Measurements from ENCODE around the gene RRAS2. TPM values are rescaled to one million over a fixed set of nuclear protein-coding genes. Genes with fewer than 3 reads are reported as not detected.
"Not testable (repeated sequence)": the region's sequence is repeated elsewhere in the genome, so short reads cannot be mapped to it uniquely, and the experiment has no call there.

Gene RRAS2
- polyA plus RNA-seq, 1 of the 3 experiments (the other 2 are of a cell fraction), result 53.3 TPM

GRCh38 chr11:14288189-14288935, 70.6 kb downstream of the RRAS2 start:
- 85% methylated on average over 2 of the region's 2 CpGs for WGBS (ENCODE audit: low lambda C conversion rate)
- no peaks in the 10 kb centered on the region for H3K9me2 ChIP-seq
- no peaks in the 10 kb centered on the region for H4K20me1 ChIP-seq (ENCODE audit: insufficient read depth)
- no peak overlapping the region for H2AFZ ChIP-seq (ENCODE audit: low read depth)
- peak overlapping the region in 1 of 2 experiments; percentile 73; a peak in 2 of 4 replicates for H3K27ac ChIP-seq (ENCODE audit: low read depth in 2 of 2, low read length in 1 of 2)
- H3K4me3 ChIP-seq (ENCODE audit: low read depth in 2 of 2, low read length in 1 of 2), result peak overlapping the region in 1 of 2 experiments; percentile 8; a peak in 1 of 4 replicates
- peak overlapping the region; percentile 45 for H3K4me2 ChIP-seq
- H3K4me1 ChIP-seq (ENCODE audit: control insufficient read depth in 1 of 2, insufficient read depth in 2 of 2, low read depth in 1 of 2, low read length in 1 of 2), result no peaks in the 10 kb centered on the region
- H3K9me3 ChIP-seq, result no peaks in the 10 kb centered on the region
- H3K79me2 ChIP-seq (ENCODE audit: insufficient read depth), result peaks cover 27% of the 10 kb centered on the region; the same call in 1 of the 2 replicates
- H3K36me3 ChIP-seq (replicated peaks in 1 of 2; ENCODE audit: control insufficient read depth in 1 of 2, insufficient read depth in 2 of 2, low read length in 1 of 2), result peaks cover 25 to 73% of the 10 kb centered on the region in 2 experiments
- peak overlapping the region; percentile 28; the same call in 1 of the 2 replicates for H3K9ac ChIP-seq
- H3K27me3 ChIP-seq (ENCODE audit: insufficient read depth), result no peaks in the 10 kb centered on the region
- POLR2A ChIA-PET, result no interaction called here
- peaks cover 16% of the 10 kb centered on the region for H3F3A ChIP-seq (replicated peaks; ENCODE audit: insufficient read depth)
- TF ChIP-seq JUND (IDR thresholded peaks at IDR 0.05) (0 out of 2 replicates have a peak, but pooled peaks have one; percentile 6), USF1 (IDR thresholded peaks at IDR 0.05; ENCODE audit: borderline replicate concordance, low read depth) (no peak)
- CTCF ChIA-PET, result interaction anchor here (1.1 to 1.5 kb wide), 4 partner anchors 12 to 332 kb away, joined by 3 to 5 read pairs (median 4); no protein-coding TSS in a partner anchor
- DNase-seq, result no peak

GRCh38 chr11:14278869-14279268, 80.1 kb downstream of the RRAS2 start:
- POLR2A ChIA-PET; H3K27me3 ChIP-seq (ENCODE audit: insufficient read depth); H3K4me1 ChIP-seq (ENCODE audit: control insufficient read depth in 1 of 2, insufficient read depth in 2 of 2, low read depth in 1 of 2, low read length in 1 of 2); H3K9me3 ChIP-seq; H3K9ac ChIP-seq; H3K79me2 ChIP-seq (ENCODE audit: insufficient read depth); H4K20me1 ChIP-seq (ENCODE audit: insufficient read depth); H3K4me2 ChIP-seq; H3K9me2 ChIP-seq; H3K4me3 ChIP-seq (ENCODE audit: low read depth in 2 of 2, low read length in 1 of 2); H2AFZ ChIP-seq (ENCODE audit: low read depth); DNase-seq: not testable (repeated sequence)
- Histone ChIP-seq H3F3A (replicated peaks; ENCODE audit: insufficient read depth) (peaks cover 48% of the 10 kb centered on the region), H3K36me3 (replicated peaks in 1 of 2; ENCODE audit: control insufficient read depth in 1 of 2, insufficient read depth in 2 of 2, low read length in 1 of 2) (peaks cover 13 to 56% of the 10 kb centered on the region in 2 experiments), H3K27ac (ENCODE audit: low read depth in 2 of 2, low read length in 1 of 2) (peak overlapping the region in 1 of 2 experiments; percentile 18; a peak in 2 of 4 replicates)
- WGBS (ENCODE audit: low lambda C conversion rate), result 96% methylated on average over 1 of the region's 1 CpG
- CTCF ChIA-PET, result interaction anchor here (2.4 kb wide), 1 partner anchor 21 kb away, joined by 7 read pairs; no protein-coding TSS in a partner anchor

GRCh38 chr11:14275076-14275475, 83.9 kb downstream of the RRAS2 start:
- no peaks in the 10 kb centered on the region for H4K20me1 ChIP-seq (ENCODE audit: insufficient read depth)
- H3K27ac ChIP-seq (ENCODE audit: low read depth in 2 of 2, low read length in 1 of 2), result no peak overlapping the region
- no peak overlapping the region for H3K4me2 ChIP-seq
- H3K4me3 ChIP-seq (ENCODE audit: low read depth in 2 of 2, low read length in 1 of 2), result no peak overlapping the region
- ChIA-PET POLR2A (no interaction called here), CTCF (interaction anchor here (0.7 to 1.1 kb wide), 2 partner anchors 25 to 180 kb away, joined by 3 read pairs; no protein-coding TSS in a partner anchor)
- H3F3A ChIP-seq (replicated peaks; ENCODE audit: insufficient read depth), result peaks cover 35% of the 10 kb centered on the region
- peaks cover 7 to 59% of the 10 kb centered on the region in 2 experiments for H3K36me3 ChIP-seq (replicated peaks in 1 of 2; ENCODE audit: control insufficient read depth in 1 of 2, insufficient read depth in 2 of 2, low read length in 1 of 2)
- no peak overlapping the region for H2AFZ ChIP-seq (ENCODE audit: low read depth)
- no peak overlapping the region for H3K9ac ChIP-seq
- H3K79me2 ChIP-seq (ENCODE audit: insufficient read depth), result peaks cover 3% of the 10 kb centered on the region; the same call in 1 of the 2 replicates
- no peaks in the 10 kb centered on the region for H3K9me2 ChIP-seq
- no peaks in the 10 kb centered on the region for H3K4me1 ChIP-seq (ENCODE audit: control insufficient read depth in 1 of 2, insufficient read depth in 2 of 2, low read depth in 1 of 2, low read length in 1 of 2)
- H3K27me3 ChIP-seq (ENCODE audit: insufficient read depth), result no peaks in the 10 kb centered on the region
- no peaks in the 10 kb centered on the region for H3K9me3 ChIP-seq
- no peak for TF ChIP-seq ZBTB33 (IDR thresholded peaks at IDR 0.05; ENCODE audit: borderline replicate concordance, low read depth)
- TF ChIP-seq USF2 (IDR thresholded peaks at IDR 0.05; ENCODE audit: borderline replicate concordance, low read depth, low read length), result no peak
- TF ChIP-seq MEF2A (IDR thresholded peaks at IDR 0.05; ENCODE audit: borderline replicate concordance, low read depth), result no peak
- no peak for TF ChIP-seq TEAD4 (IDR thresholded peaks at IDR 0.05; ENCODE audit: borderline replicate concordance, insufficient read depth)
- TF ChIP-seq TAF1 (IDR thresholded peaks at IDR 0.05; ENCODE audit: borderline replicate concordance, low read depth, low read length), result no peak
- no peak for TF ChIP-seq GABPA (IDR thresholded peaks at IDR 0.05; ENCODE audit: low read depth)
- no peak for TF ChIP-seq RFX5 (IDR thresholded peaks at IDR 0.05; ENCODE audit: low read length)
- TF ChIP-seq FOXJ3 (CRISPR knock-in tag; IDR thresholded peaks at IDR 0.05), result no peak
- no peak for TF ChIP-seq SMC3 (IDR thresholded peaks at IDR 0.05; ENCODE audit: low read depth, low read length)
- no peak for TF ChIP-seq YY1 (IDR thresholded peaks at IDR 0.05; ENCODE audit: low read depth)
- no peak for TF ChIP-seq TCF12 (IDR thresholded peaks at IDR 0.05)
- TF ChIP-seq CHD2 (IDR thresholded peaks at IDR 0.05; ENCODE audit: low read length, partially characterized antibody), result no peak
- DNase-seq, result no peak

Measured in SK-N-SH (cell line).